DMS153 (cell line): ENCODE results near the gene SLC22A23.

Experiments used
- DNase-seq: peaks from one replicate; lab custom pipeline; 2025; lab: John Stamatoyannopoulos, UW

Gene SLC22A23

GRCh38 chr6:3421143-3421542 is 35.7 kb downstream of the SLC22A23 start:
- DNase-seq = no peak

- DNase-seq = no peak
These were observed 37.1 kb downstream of the SLC22A23 start for GRCh38 chr6:3419624-3420272.

- DNase-seq = no peak
These were observed 38.3 kb downstream of the SLC22A23 start for GRCh38 chr6:3418496-3419060.

- no peak for DNase-seq
These were observed 39.4 kb downstream of the SLC22A23 start for GRCh38 chr6:3417473-3417872.

GRCh38 chr6:3415490-3415889 is 41.4 kb downstream of the SLC22A23 start:
- DNase-seq = no peak

GRCh38 chr6:3415082-3415453 is 41.8 kb downstream of the SLC22A23 start:
- no peak for DNase-seq

- DNase-seq = no peak
These were observed 42.3 kb downstream of the SLC22A23 start for GRCh38 chr6:3414327-3415081.

- no peak for DNase-seq
These were observed 43.3 kb downstream of the SLC22A23 start for GRCh38 chr6:3413592-3413991.

- DNase-seq = no peak
These were observed 43.9 kb downstream of the SLC22A23 start for GRCh38 chr6:3412779-3413500.

GRCh38 chr6:3411967-3412778 is 44.7 kb downstream of the SLC22A23 start:
- DNase-seq = no peak

- no peak for DNase-seq
These were observed 46.2 kb downstream of the SLC22A23 start for GRCh38 chr6:3410385-3411360.

- DNase-seq = no peak
These were observed 47.0 kb downstream of the SLC22A23 start for GRCh38 chr6:3409699-3410384.

GRCh38 chr6:3408665-3409064 is 48.2 kb downstream of the SLC22A23 start:
- no peak for DNase-seq

GRCh38 chr6:3407840-3408239 is 49.0 kb downstream of the SLC22A23 start:
- no peak for DNase-seq

GRCh38 chr6:3406891-3407809 is 49.7 kb downstream of the SLC22A23 start:
- DNase-seq = no peak

GRCh38 chr6:3406362-3406821 is 50.5 kb downstream of the SLC22A23 start:
- DNase-seq = no peak

GRCh38 chr6:3405679-3406078 is 51.2 kb downstream of the SLC22A23 start:
- no peak for DNase-seq

GRCh38 chr6:3405182-3405518 is 51.7 kb downstream of the SLC22A23 start:
- no peak for DNase-seq
